Activated naive CD8-positive, alpha-beta T cell treated with anti-CD3 and anti-CD28 coated beads for 36 hours (primary cell): ENCODE results near the gene BMERB1. TPM values are rescaled to one million over a fixed set of nuclear protein-coding genes. Genes with fewer than 3 reads are reported as not detected.

Experiments used
- DNase-seq: peaks from one replicate; pipeline ENCODE4 v3.0.0; 2021
- H3K27ac Mint-ChIP-seq: one replicate; pipeline ENCODE4 v1.8.0; 2022; ENCODE audit warnings: mild to moderate bottlenecking, moderate library complexity, mixed read lengths
- H3K27me3 Mint-ChIP-seq: one replicate; pipeline ENCODE4 v1.8.0; 2022; ENCODE audit warnings: mild to moderate bottlenecking, mixed read lengths
- H3K36me3 Mint-ChIP-seq: one replicate; pipeline ENCODE4 v1.8.0; 2021; ENCODE audit warnings: mild to moderate bottlenecking, mixed read lengths
- H3K4me1 Mint-ChIP-seq: one replicate; pipeline ENCODE4 v1.8.0; 2021; ENCODE audit warnings: mixed read lengths
- H3K4me3 Mint-ChIP-seq: one replicate; pipeline ENCODE4 v1.8.0; 2022; ENCODE audit warnings: mild to moderate bottlenecking, moderate library complexity, mixed read lengths
- H3K9me3 Mint-ChIP-seq: one replicate; pipeline ENCODE4 v1.8.0; 2022; ENCODE audit warnings: mixed read lengths
- total RNA-seq, 2 experiments: library from RNA; stranded (reverse); gene quantifications; one replicate each; pipeline ENCODE4 v1.2.3, GENCODE V29; 2021

Gene BMERB1
- total RNA-seq, 2 experiments from 2014 or later = 19.9 to 24.8 TPM

DNA sequence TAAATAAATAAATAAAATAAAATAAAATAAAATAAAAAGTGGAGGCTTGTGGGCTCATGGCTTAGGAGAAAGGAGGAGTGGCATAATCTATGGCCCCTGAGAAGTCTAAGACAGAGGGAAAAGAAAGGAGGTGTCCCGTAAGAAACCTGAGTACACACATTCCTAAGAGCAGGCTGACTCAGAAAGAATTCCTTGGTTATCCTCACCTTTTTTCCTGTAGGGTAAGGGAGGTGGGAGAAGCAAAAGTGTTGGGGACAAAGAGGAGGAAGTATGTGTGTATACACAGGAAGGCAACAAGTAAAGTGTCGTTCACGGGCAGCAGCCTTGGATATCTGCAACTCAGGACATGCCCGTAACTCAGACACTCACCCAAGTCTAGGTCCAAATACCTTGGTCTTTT, 179.3 kb downstream of the BMERB1 start:
- Mint-ChIP-seq H3K27ac (peak overlapping the region; percentile 64), H3K9me3 (no peaks in the 10 kb centered on the region), H3K27me3 (no peaks in the 10 kb centered on the region), H3K4me3 (no peak overlapping the region), H3K4me1 (no peaks in the 10 kb centered on the region), H3K36me3 (peaks cover 23% of the 10 kb centered on the region)
- DNase-seq = no peak

DNA sequence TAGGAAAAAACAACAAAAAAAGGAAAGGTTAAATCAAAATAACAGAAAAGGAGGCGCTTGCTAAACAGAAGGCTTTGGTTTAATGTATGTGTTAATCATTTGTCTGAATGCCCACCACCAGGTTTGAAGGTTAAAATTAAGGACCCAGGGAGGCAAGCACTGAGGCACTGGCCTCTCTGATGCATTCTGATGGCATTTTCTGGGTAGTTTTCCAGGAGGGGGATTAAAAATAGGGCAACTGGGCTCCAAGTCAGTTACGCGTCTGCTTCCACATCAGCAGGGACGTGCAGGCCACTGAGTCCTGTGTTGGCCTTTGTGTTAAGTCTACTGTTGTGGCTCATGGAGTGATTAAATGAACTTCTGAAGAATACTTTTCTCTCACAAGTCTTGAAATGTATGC, 181.6 kb downstream of the BMERB1 start:
- Mint-ChIP-seq H3K4me1 (no peaks in the 10 kb centered on the region), H3K27ac (peak overlapping the region; percentile 62), H3K9me3 (no peaks in the 10 kb centered on the region), H3K36me3 (peaks cover 19% of the 10 kb centered on the region), H3K27me3 (no peaks in the 10 kb centered on the region), H3K4me3 (no peak overlapping the region)
- no peak for DNase-seq

- Mint-ChIP-seq H3K4me3 (no peak overlapping the region), H3K27me3 (no peaks in the 10 kb centered on the region), H3K27ac (no peak overlapping the region), H3K36me3 (peaks cover 20% of the 10 kb centered on the region), H3K9me3 (no peaks in the 10 kb centered on the region), H3K4me1 (no peaks in the 10 kb centered on the region)
- DNase-seq = no peak
Observed at GRCh38 chr16:15616475-15617165, 182.2 kb downstream of the BMERB1 start.

- H3K4me3 Mint-ChIP-seq = no peak overlapping the region
- no peaks in the 10 kb centered on the region for H3K4me1 Mint-ChIP-seq
Observed at GRCh38 chr16:15617901-15618300, 183.5 kb downstream of the BMERB1 start.

DNA sequence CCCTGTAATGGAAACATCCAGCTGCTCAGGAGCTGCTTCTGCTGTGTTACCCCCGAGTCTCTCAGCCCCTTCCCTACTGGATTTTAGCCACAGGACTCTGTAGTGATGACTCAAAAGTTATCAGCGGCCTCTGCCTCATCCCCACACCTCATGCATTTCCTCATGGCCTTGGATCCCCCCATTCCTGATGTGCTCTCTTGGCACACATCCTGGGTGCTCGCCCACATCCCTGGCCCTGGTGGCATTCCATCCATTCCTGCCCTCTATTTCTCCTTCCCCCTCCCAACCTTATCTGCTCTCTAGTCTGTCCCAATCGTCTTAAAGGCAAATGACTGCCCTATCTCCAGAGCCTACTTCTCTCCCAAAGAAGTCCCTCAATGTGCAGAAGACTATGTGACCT, 184.0 kb downstream of the BMERB1 start:
- Mint-ChIP-seq H3K4me3 (no peak overlapping the region), H3K27me3 (no peaks in the 10 kb centered on the region), H3K9me3 (no peaks in the 10 kb centered on the region), H3K4me1 (no peaks in the 10 kb centered on the region), H3K36me3 (peaks cover 19% of the 10 kb centered on the region), H3K27ac (no peak overlapping the region)
- no peak for DNase-seq

More at GRCh38 chr16:15617901-15618300, 183.5 kb downstream of the BMERB1 start:
- DNase-seq = no peak
- H3K9me3 Mint-ChIP-seq = no peaks in the 10 kb centered on the region
- H3K27me3 Mint-ChIP-seq = no peaks in the 10 kb centered on the region
- peak overlapping the region; percentile 5 for H3K27ac Mint-ChIP-seq
- peaks cover 19% of the 10 kb centered on the region for H3K36me3 Mint-ChIP-seq

DNA sequence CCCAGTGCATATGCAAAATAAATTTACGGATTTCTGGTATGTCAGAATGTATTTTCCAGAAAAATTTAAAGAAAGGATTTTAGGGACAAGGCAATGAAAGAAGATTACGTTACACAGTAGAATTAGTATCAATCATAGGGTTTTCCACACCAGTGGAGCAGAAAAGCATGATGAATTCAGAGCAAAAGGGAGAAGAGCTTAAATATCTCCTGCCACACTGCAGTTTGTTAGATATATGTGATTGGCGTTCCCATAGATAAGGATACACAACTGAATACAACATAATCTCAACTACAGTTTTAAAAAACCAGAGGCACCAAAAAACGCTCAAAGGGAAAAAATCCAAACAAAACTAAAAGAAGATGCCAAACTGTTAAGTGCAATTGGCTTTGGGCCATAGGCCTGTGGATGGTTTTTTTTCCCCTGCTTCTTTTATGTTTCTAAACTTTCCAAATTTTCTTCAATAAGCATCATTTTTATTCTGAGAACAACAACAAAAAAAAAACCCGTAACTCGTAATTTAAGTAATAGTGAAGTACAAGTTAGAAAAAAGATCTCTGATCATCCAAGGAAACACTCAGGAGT, 186.3 kb downstream of the BMERB1 start:
- Mint-ChIP-seq H3K36me3 (peaks cover 33% of the 10 kb centered on the region), H3K27ac (no peak overlapping the region), H3K9me3 (no peaks in the 10 kb centered on the region), H3K27me3 (no peaks in the 10 kb centered on the region), H3K4me3 (no peak overlapping the region), H3K4me1 (peaks cover 7% of the 10 kb centered on the region)
- no peak for DNase-seq

GRCh38 chr16:15621456-15621855, 187.1 kb downstream of the BMERB1 start:
- Mint-ChIP-seq H3K27me3 (no peaks in the 10 kb centered on the region), H3K27ac (no peak overlapping the region)

DNA sequence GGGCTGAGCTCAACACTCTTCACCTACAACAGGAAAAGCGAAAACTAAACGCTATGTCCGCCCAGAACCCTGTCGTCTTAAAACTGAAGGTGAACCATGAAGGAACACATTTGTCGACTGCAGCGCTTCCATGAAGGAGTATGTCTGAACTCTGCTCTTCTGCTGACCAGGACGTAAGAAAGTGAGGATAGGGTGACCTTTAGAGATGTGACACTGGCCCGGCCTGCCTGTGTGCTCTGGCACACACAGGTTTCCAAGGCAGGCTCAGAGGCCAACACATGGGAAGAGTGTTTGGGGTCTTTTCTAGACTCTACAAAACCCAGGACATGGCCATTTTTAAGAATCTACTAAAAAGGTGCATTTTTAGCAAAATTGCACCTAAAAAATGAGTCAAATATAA, 187.5 kb downstream of the BMERB1 start:
- no peak overlapping the region for H3K4me3 Mint-ChIP-seq
- no peaks in the 10 kb centered on the region for H3K9me3 Mint-ChIP-seq
- DNase-seq = no peak
- no peaks in the 10 kb centered on the region for H3K27me3 Mint-ChIP-seq
- peaks cover 7% of the 10 kb centered on the region for H3K4me1 Mint-ChIP-seq
- H3K27ac Mint-ChIP-seq = peak overlapping the region; percentile 25
- H3K36me3 Mint-ChIP-seq = peaks cover 33% of the 10 kb centered on the region

More at GRCh38 chr16:15621456-15621855, 187.1 kb downstream of the BMERB1 start:
- Mint-ChIP-seq H3K4me1 (peaks cover 7% of the 10 kb centered on the region), H3K36me3 (peaks cover 33% of the 10 kb centered on the region), H3K4me3 (no peak overlapping the region), H3K9me3 (no peaks in the 10 kb centered on the region)
- DNase-seq = no peak

DNA sequence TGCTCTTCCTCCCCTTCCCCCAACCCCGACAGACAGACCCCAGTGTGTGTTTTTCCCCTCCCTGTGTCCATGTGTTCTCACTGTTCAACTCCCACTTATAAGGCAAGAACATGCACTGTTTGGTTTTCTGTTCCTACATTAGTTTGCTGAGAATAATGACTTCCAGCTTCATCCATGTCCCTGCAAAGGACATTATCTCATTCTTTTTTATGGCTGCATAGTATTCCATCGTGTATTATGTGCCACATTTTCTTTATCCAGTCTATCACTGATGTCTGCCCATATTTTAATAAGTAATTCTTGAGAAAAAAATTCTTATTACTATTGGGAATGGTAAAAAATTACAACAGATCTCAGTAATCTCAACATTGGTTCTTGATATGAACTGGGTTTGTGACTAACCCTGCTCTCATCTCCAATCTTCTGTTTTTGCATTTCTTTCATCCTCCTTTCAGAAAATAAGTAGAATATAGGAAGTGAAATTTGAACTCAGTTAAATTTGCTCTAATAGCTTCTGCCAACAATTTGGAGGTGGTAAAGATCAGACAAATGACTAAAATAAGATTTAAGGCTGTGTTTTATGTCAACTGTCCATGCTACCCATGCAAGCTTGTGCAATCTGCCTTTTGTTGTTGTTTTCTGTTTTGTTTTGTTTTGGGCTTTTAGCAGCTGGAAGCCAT, 197.5 kb downstream of the BMERB1 start:
- peaks cover 46% of the 10 kb centered on the region for H3K4me1 Mint-ChIP-seq
- H3K27ac Mint-ChIP-seq = peak overlapping the region; percentile 39
- no peaks in the 10 kb centered on the region for H3K27me3 Mint-ChIP-seq
- peaks cover 49% of the 10 kb centered on the region for H3K36me3 Mint-ChIP-seq
- H3K4me3 Mint-ChIP-seq = no peak overlapping the region
- DNase-seq = no peak
- H3K9me3 Mint-ChIP-seq = no peaks in the 10 kb centered on the region

- H3K4me3 Mint-ChIP-seq = no peak overlapping the region
- no peak for DNase-seq
- peak overlapping the region; percentile 92 for H3K27ac Mint-ChIP-seq
- H3K4me1 Mint-ChIP-seq = peaks cover 74% of the 10 kb centered on the region
- H3K27me3 Mint-ChIP-seq = no peaks in the 10 kb centered on the region
- H3K36me3 Mint-ChIP-seq = peaks cover 73% of the 10 kb centered on the region
- H3K9me3 Mint-ChIP-seq = peaks cover 7% of the 10 kb centered on the region
Observed at GRCh38 chr16:15635926-15636325, 201.5 kb downstream of the BMERB1 start.

- no peaks in the 10 kb centered on the region for H3K27me3 Mint-ChIP-seq
- H3K4me3 Mint-ChIP-seq = peak overlapping the region; percentile 51
- H3K27ac Mint-ChIP-seq = peak overlapping the region; percentile 92
- peaks cover 79% of the 10 kb centered on the region for H3K4me1 Mint-ChIP-seq
- H3K9me3 Mint-ChIP-seq = peaks cover 7% of the 10 kb centered on the region
- DNase-seq = no peak
- peaks cover 74% of the 10 kb centered on the region for H3K36me3 Mint-ChIP-seq
Observed at GRCh38 chr16:15636392-15636873, 202.0 kb downstream of the BMERB1 start.

Other genes starting within 250 kb of the BMERB1 start
- gene NPIPA5, start 56.3 kb upstream of the BMERB1 start, total RNA-seq = 10 to 100 TPM in 1 of 2 experiments, 1 to 10 TPM in 1; 8.8 to 13.6 TPM
- gene MPV17L, start 38.8 kb upstream of the BMERB1 start, total RNA-seq = under 1 TPM; 0.20 to 0.21 TPM
- gene MARF1, start 208.6 kb downstream of the BMERB1 start, total RNA-seq = 10 to 100 TPM; 51.0 to 52.1 TPM
- 100 to 1,000 TPM; 115 to 117 TPM for gene NDE1, start 215.7 kb downstream of the BMERB1 start, total RNA-seq